ENCODE data around the gene CACHD1.

CACHD1 gene

GRCh38 chr1:64498325-64498724 lies 28.4 kb downstream of the CACHD1 start:
- no peak for DNase-seq

- no peak for DNase-seq
Measured at GRCh38 chr1:64499011-64499410, 29.1 kb downstream of the CACHD1 start.

- no peak for DNase-seq
Measured at GRCh38 chr1:64499966-64500365, 30.0 kb downstream of the CACHD1 start.

- no peak for DNase-seq
Measured at GRCh38 chr1:64502083-64502482, 32.2 kb downstream of the CACHD1 start.

- no peak for DNase-seq
Measured at GRCh38 chr1:64502931-64503330, 33.0 kb downstream of the CACHD1 start.

- no peak for DNase-seq
Measured at GRCh38 chr1:64505232-64505943, 35.5 kb downstream of the CACHD1 start.

GRCh38 chr1:64505944-64506655 lies 36.2 kb downstream of the CACHD1 start:
- no peak for DNase-seq

GRCh38 chr1:64508629-64509028 lies 38.7 kb downstream of the CACHD1 start:
- no peak for DNase-seq

GRCh38 chr1:64511044-64511443 lies 41.1 kb downstream of the CACHD1 start:
- peak; percentile 31 to 39 for DNase-seq

GRCh38 chr1:64512206-64512605 lies 42.3 kb downstream of the CACHD1 start:
- DNase-seq = peak; percentile 74 to 78

- no peak for DNase-seq
Measured at GRCh38 chr1:64513545-64513944, 43.6 kb downstream of the CACHD1 start.

GRCh38 chr1:64514197-64514765 lies 44.4 kb downstream of the CACHD1 start:
- no peak for DNase-seq

- peak; percentile 23 to 35 for DNase-seq
Measured at GRCh38 chr1:64515427-64515826, 45.5 kb downstream of the CACHD1 start.

- no peak for DNase-seq
Measured at GRCh38 chr1:64516301-64516700, 46.4 kb downstream of the CACHD1 start.

GRCh38 chr1:64516803-64517568 lies 47.1 kb downstream of the CACHD1 start:
- DNase-seq = no peak

- DNase-seq = no peak
Measured at GRCh38 chr1:64517640-64518039, 47.7 kb downstream of the CACHD1 start.

- no peak for DNase-seq
Measured at GRCh38 chr1:64518692-64519481, 49.0 kb downstream of the CACHD1 start.

GRCh38 chr1:64519901-64520300 lies 50.0 kb downstream of the CACHD1 start:
- DNase-seq = no peak

- no peak for DNase-seq
Measured at GRCh38 chr1:64522740-64523139, 52.8 kb downstream of the CACHD1 start.

- DNase-seq = no peak
Measured at GRCh38 chr1:64523413-64524337, 53.7 kb downstream of the CACHD1 start.

GRCh38 chr1:64524614-64525013 lies 54.7 kb downstream of the CACHD1 start:
- no peak for DNase-seq
